GM19238 (cell line): ENCODE results near the gene ULK2.

Experiments
- DNase-seq: peaks from one replicate; pipeline ENCODE4 v3.0.0; 2011; ENCODE audit warnings: low spot score; ENCODE audit not compliant: insufficient read length

Gene ULK2

GRCh38 chr17:19726631-19727376 is 140.9 kb downstream of the ULK2 start:
- no peak for DNase-seq

DNA sequence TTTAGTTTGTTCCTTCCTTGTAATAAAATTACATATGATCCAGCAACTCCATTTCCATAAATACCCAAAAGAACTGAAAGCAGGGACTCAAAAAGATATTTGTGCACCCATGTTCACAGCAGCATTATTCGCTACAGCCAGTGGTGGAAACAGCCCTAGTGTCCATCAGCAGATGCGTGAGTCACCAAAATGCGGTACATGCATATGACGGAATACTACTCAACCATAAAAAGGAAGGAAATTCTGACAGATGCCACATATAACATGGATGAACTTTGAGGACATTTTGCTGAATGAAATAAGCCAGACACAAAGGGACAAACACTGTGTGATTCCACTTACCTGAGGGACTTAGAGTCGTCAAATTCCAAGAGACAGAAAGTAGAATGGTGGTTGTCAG is 142.2 kb downstream of the ULK2 start:
- no peak for DNase-seq

DNA sequence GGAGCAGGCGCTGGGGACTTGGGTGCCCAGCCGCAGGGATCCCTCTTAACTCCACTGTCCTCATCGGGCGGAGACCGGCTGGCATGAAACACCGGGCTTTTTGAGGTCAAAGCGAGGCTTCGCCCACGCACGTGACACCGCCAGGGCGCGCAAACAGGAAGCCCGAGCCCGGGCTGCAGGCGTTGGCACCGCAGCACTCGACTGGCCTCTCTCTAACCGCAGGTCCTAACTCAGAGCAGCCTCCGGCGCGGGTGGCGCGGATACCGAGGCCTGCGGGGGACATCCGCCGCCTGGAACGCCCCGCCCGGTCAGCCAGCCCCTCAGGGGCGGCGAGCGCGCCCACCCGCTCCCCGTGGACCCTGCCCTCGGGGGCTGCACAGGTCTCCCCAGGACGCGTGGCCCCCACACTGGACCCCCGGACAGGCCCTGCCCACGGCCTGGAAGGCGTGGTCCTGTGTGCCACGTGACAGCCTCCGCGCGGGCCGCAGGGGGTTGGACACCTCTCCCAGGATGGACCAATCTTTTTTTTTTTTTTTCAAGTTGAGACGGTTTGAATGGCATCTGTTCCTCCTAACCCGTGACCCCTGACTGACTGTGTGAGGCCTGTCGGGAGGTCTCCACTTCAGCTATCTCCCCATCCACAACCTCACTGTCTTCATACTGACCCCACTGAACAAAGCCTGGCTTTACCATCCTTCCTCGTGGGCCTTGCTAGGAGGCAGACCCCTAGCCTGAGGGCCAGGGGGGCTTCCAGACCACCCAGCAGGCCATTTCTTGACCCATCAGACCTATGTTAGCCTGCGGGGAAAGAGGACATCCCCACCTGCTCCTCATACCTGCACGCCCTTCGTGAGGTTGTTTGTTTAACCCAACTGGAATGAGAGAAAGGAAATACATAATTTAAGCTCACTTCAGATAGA is 143.0 kb downstream of the ULK2 start:
- DNase-seq, result no peak

DNA sequence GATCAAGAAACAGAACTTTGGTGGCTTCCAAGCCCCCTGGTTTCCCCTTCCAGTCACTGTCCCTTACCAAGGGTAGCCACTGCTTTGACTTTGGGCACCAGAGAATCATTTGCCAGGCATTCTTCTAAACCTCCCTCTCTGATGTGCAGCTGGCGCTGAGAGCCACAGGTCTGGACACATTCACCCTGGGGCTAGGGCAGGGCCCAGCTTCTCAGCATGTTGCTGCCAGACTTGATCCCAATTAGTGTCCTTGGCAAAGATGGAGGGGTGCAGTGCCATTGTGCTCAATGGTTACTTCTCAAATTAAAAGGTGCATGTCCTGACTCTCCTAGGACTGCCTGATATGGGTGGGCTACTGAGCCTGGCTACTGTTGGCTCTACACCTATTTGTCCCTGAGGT is 143.8 kb downstream of the ULK2 start:
- no peak for DNase-seq
